H1 (cell line): ENCODE data around the gene NPHP4. TPM values are rescaled to one million over a fixed set of nuclear protein-coding genes. Genes with fewer than 3 reads are reported as not detected.

ENCODE experiments used
- CTCF ChIA-PET: fragments of 300-600 bp; sonication (Branson Sonifier 250); formaldehyde crosslinking; loops from one replicate; lab custom pipeline; 2021; ENCODE audit not compliant: partially characterized antibody; lab: Charles Lee
- POLR2A ChIA-PET: fragments of 300-600 bp; sonication (Branson Sonifier 250); formaldehyde crosslinking; loops from one replicate; lab custom pipeline; 2021; ENCODE audit warnings: inconsistent platforms; ENCODE audit not compliant: partially characterized antibody; lab: Charles Lee
- DNase-seq, 2 experiments: peaks; one replicate each; pipeline versions ENCODE4 v3.0.0 to v3.0.0-alpha.2; 2010 to 2022; ENCODE audit warnings: low spot score in 2 of 2, low read depth in 1 of 2, mixed read lengths in 1 of 2
- FAIRE-seq: peaks from 2 replicates; lab custom pipeline; 2011; peaks lifted over from hg19 to GRCh38; lab: Jason Lieb, UNC
- H2AFZ ChIP-seq: 2 replicates; pipeline ENCODE4 v1.8.1; 2012; ENCODE audit warnings: low read length, inconsistent platforms
- H2AK5ac ChIP-seq: 2 replicates; pipeline ENCODE4 v1.6.1; 2013; ENCODE audit warnings: low read depth, low read length
- H2BK120ac ChIP-seq: replicated peaks from 2 replicates; pipeline ENCODE3; 2013; ENCODE audit warnings: low read depth, low read length, inconsistent platforms
- H2BK12ac ChIP-seq: 2 replicates; pipeline ENCODE4 v1.6.1; 2013; ENCODE audit warnings: low read depth, low read length
- H2BK15ac ChIP-seq: 2 replicates; pipeline ENCODE4 v1.6.1; 2013; ENCODE audit warnings: low read length
- H2BK20ac ChIP-seq: 2 replicates; pipeline ENCODE4 v1.6.1; 2013; ENCODE audit warnings: low read length
- H2BK5ac ChIP-seq: 2 replicates; pipeline ENCODE4 v1.6.1; 2013; ENCODE audit warnings: low read depth, low read length
- H3K14ac ChIP-seq: 2 replicates; pipeline ENCODE4 v1.6.1; 2013; ENCODE audit warnings: inconsistent platforms; ENCODE audit not compliant: insufficient read length
- H3K18ac ChIP-seq: 2 replicates; pipeline ENCODE4 v1.6.1; 2013; ENCODE audit warnings: low read length; ENCODE audit errors: extremely low read depth
- H3K23ac ChIP-seq: 2 replicates; pipeline ENCODE4 v1.6.1; 2013; ENCODE audit warnings: inconsistent platforms; ENCODE audit not compliant: insufficient read length
- H3K23me2 ChIP-seq: 2 replicates; pipeline ENCODE4 v1.6.1; 2013; ENCODE audit warnings: low read depth, low read length
- H3K27ac ChIP-seq: 2 replicates; pipeline ENCODE4 v1.6.1; 2011; ENCODE audit warnings: low read depth, low read length, inconsistent platforms
- H3K27me3 ChIP-seq, 4 experiments: replicated peaks in 1 of 4; 1 replicate in 1 of 4; 2 replicates in 3 of 4; pipeline versions ENCODE4 v1.6.1 to v1.8.1; 2011 to 2013; ENCODE audit warnings: low read length in 3 of 4, mild to moderate bottlenecking in 3 of 4, inconsistent platforms in 2 of 4, mixed read lengths in 2 of 4, moderate library complexity in 1 of 4; ENCODE audit not compliant: control insufficient read depth in 3 of 4, insufficient read depth in 3 of 4; ENCODE audit errors: extremely low read depth in 1 of 4
- H3K36me3 ChIP-seq, 4 experiments: 2 replicates each; pipeline versions ENCODE4 v1.6.1 to v1.8.1; 2011 to 2013; ENCODE audit warnings: mild to moderate bottlenecking in 4 of 4, low read length in 3 of 4, moderate library complexity in 2 of 4, control low read depth in 1 of 4, inconsistent platforms in 1 of 4; ENCODE audit not compliant: insufficient read depth in 4 of 4, control insufficient read depth in 2 of 4
- H3K4ac ChIP-seq: replicated peaks from 2 replicates; pipeline ENCODE3; 2013; ENCODE audit warnings: low read length, low read depth, mixed read lengths, inconsistent platforms; ENCODE audit not compliant: insufficient read length
- H3K4me1 ChIP-seq, 4 experiments: replicated peaks in 1 of 4; 1 replicate in 1 of 4; 2 replicates in 3 of 4; pipeline versions ENCODE4 v1.6.1 to v1.8.1; 2011 to 2013; ENCODE audit warnings: low read length in 3 of 4, inconsistent platforms in 2 of 4, mixed read lengths in 1 of 4; ENCODE audit not compliant: insufficient read depth in 4 of 4, control insufficient read depth in 3 of 4
- H3K4me2 ChIP-seq, 2 experiments: 2 replicates each; pipeline versions ENCODE4 v1.6.1 to v1.8.1; 2011 to 2013; ENCODE audit warnings: low read depth in 2 of 2, low read length in 2 of 2, control low read depth in 1 of 2, inconsistent platforms in 1 of 2, mild to moderate bottlenecking in 1 of 2; ENCODE audit not compliant: insufficient read depth in 1 of 2
- H3K4me3 ChIP-seq, 4 experiments: fragments of 200-600, 300-600 bp in 1 of 4; sonication (generic), shearing (Covaris generic), sonication (Bioruptor Twin) in 1 of 4; 2 replicates each; pipeline versions ENCODE4 v1.5.1 to v1.8.1; 2011 to 2016; ENCODE audit warnings: low read length in 4 of 4, low read depth in 3 of 4, control low read depth in 2 of 4, inconsistent platforms in 2 of 4, mild to moderate bottlenecking in 2 of 4, mixed read lengths in 1 of 4, moderate library complexity in 1 of 4; ENCODE audit not compliant: insufficient read depth in 2 of 4; ENCODE audit errors: extremely low read depth in 1 of 4
- H3K56ac ChIP-seq: replicated peaks from 2 replicates; pipeline ENCODE3; 2013; ENCODE audit warnings: low read depth, mild to moderate bottlenecking, mixed read lengths, low read length, inconsistent platforms; ENCODE audit not compliant: insufficient read length
- H3K79me1 ChIP-seq: 2 replicates; pipeline ENCODE4 v1.6.1; 2013; ENCODE audit warnings: low read depth, low read length, control low read depth
- H3K79me2 ChIP-seq, 2 experiments: 2 replicates each; pipeline versions ENCODE4 v1.6.1 to v1.8.1; 2012 to 2013; ENCODE audit warnings: low read length in 2 of 2, mild to moderate bottlenecking in 2 of 2, inconsistent platforms in 1 of 2; ENCODE audit not compliant: insufficient read depth in 2 of 2, control insufficient read depth in 1 of 2
- H3K9ac ChIP-seq, 4 experiments: replicated peaks in 1 of 4; 1 replicate in 1 of 4; 2 replicates in 3 of 4; pipeline versions ENCODE4 v1.6.1 to v1.8.1; 2011 to 2013; ENCODE audit warnings: low read depth in 3 of 4, low read length in 3 of 4, control low read depth in 2 of 4, mild to moderate bottlenecking in 2 of 4, moderate library complexity in 2 of 4, inconsistent platforms in 1 of 4; ENCODE audit errors: extremely low read depth in 1 of 4
- H3K9me3 ChIP-seq, 2 experiments: 2 replicates each; pipeline versions ENCODE4 v1.6.1 to v1.8.1; 2012 to 2013; ENCODE audit warnings: mild to moderate bottlenecking in 2 of 2, moderate library complexity in 2 of 2, control low read depth in 1 of 2, inconsistent platforms in 1 of 2, low read depth in 1 of 2, low read length in 1 of 2, mixed read lengths in 1 of 2; ENCODE audit not compliant: insufficient read depth in 2 of 2
- H4K20me1 ChIP-seq, 2 experiments: replicated peaks in 1 of 2; 2 replicates each; pipeline versions ENCODE3 to v1.8.1; 2011 to 2013; ENCODE audit warnings: inconsistent platforms in 2 of 2, low read length in 2 of 2, mild to moderate bottlenecking in 1 of 2; ENCODE audit not compliant: insufficient read depth in 2 of 2, control insufficient read depth in 1 of 2
- H4K5ac ChIP-seq: 2 replicates; pipeline ENCODE4 v1.6.1; 2013; ENCODE audit warnings: low read length, low read depth, mixed read lengths, inconsistent platforms; ENCODE audit not compliant: insufficient read length
- H4K8ac ChIP-seq: 2 replicates; pipeline ENCODE4 v1.8.0; 2013; ENCODE audit warnings: mild to moderate bottlenecking, moderate library complexity, low read length, inconsistent platforms; ENCODE audit not compliant: insufficient read depth; ENCODE audit errors: extremely low read depth
- H4K91ac ChIP-seq: replicated peaks from 2 replicates; pipeline ENCODE3; 2013; ENCODE audit warnings: low read length, mixed read lengths, inconsistent platforms; ENCODE audit not compliant: insufficient read length
- ASH2L ChIP-seq: fragments of 200-600, 300-600 bp; sonication (generic); IDR thresholded peaks from one replicate; pipeline ENCODE4 v1.7.1; 2017; ENCODE audit warnings: low read length
- CBX5 ChIP-seq: fragments of 300-800, 300-1000 bp; sonication (generic); IDR thresholded peaks from 2 replicates; pipeline ENCODE4 v1.7.1; 2016; ENCODE audit warnings: antibody characterized with exemption, low read length, low read depth
- EGR1 ChIP-seq: IDR thresholded peaks from 2 replicates; pipeline ENCODE4 v1.6.1; 2011; ENCODE audit warnings: low read depth, low read length, borderline replicate concordance
- FOSL1 ChIP-seq: IDR thresholded peaks from 2 replicates; pipeline ENCODE4 v1.6.1; 2011; ENCODE audit warnings: mild to moderate bottlenecking, low read depth, low read length, moderate library complexity; ENCODE audit not compliant: insufficient read depth
- KDM4A ChIP-seq: IDR thresholded peaks from one replicate; pipeline ENCODE4 v1.7.1; 2012; ENCODE audit warnings: low read depth, mild to moderate bottlenecking, moderate library complexity, low read length, inconsistent platforms; ENCODE audit not compliant: severe bottlenecking
- NANOG ChIP-seq: IDR thresholded peaks from 2 replicates; pipeline ENCODE4 v1.6.1; 2011; ENCODE audit warnings: low read length, low read depth, mild to moderate bottlenecking, inconsistent platforms; ENCODE audit not compliant: insufficient read depth, poor library complexity, severe bottlenecking
- POLR2AphosphoS5 ChIP-seq: IDR thresholded peaks from 2 replicates; pipeline ENCODE4 v1.6.1; 2011; ENCODE audit warnings: low read depth, low read length
- SIRT6 ChIP-seq: IDR thresholded peaks from one replicate; pipeline ENCODE4 v1.7.1; 2012; ENCODE audit warnings: low read length, inconsistent platforms
- SP1 ChIP-seq: IDR thresholded peaks from 2 replicates; pipeline ENCODE4 v1.6.1; 2011; ENCODE audit warnings: low read depth, low read length
- SP4 ChIP-seq: IDR thresholded peaks from 2 replicates; pipeline ENCODE4 v1.6.1; 2012; ENCODE audit warnings: low read length, inconsistent platforms
- WGBS, 2 experiments: shearing (Covaris generic) in 1 of 2; methylation state at CpG; one replicate each; pipeline versions ENCODE4 v1.1.6 to v1.1.7; 2013 to 2015; ENCODE audit warnings: low lambda C conversion rate in 2 of 2, mixed read lengths in 2 of 2, inconsistent platforms in 1 of 2, low coverage in 1 of 2, missing lambda C conversion rate in 1 of 2; ENCODE audit not compliant: insufficient replicate concordance in 2 of 2, insufficient coverage in 1 of 2, insufficient read length in 1 of 2; ENCODE audit errors: extremely low coverage in 1 of 2, missing lambda C conversion rate in 1 of 2; 5-methylcytosine and 5-hydroxymethylcytosine counted together
- polyA plus RNA-seq, 7 experiments: library from polyadenylated mRNA; depleted of rRNA in 3 of 7; stranded (reverse) in 5 of 7; unstranded in 2 of 7; fragments of >200 nt in 5 of 7; fragments of 200-250 nt in 2 of 7; gene quantifications; 1 replicate in 5 of 7; 2 replicates in 1 of 7; 4 replicates in 1 of 7; pipeline versions ENCODE4 v1.2.1 to v1.2.3, GENCODE V29; 2011 to 2013; ENCODE audit warnings: missing spikeins in 2 of 7, mixed read lengths in 2 of 7
- total RNA-seq: library from RNA; stranded (reverse); fragmentation: NEBNext Ultra II Directional; extraction: Animal tissue kit (Norgen Biotek cat#: 25700); gene quantifications from 2 replicates; pipeline ENCODE4 v1.2.1, GENCODE V29; 2021
- TF ChIP-seq, protein P1 (sequence below): IDR thresholded peaks from 2 replicates; pipeline ENCODE4 v1.6.1; 2011; ENCODE audit warnings: low read depth, mild to moderate bottlenecking, low read length; ENCODE audit not compliant: insufficient read depth

NPHP4 gene
- total and polyA plus RNA-seq, 2 of the 8 experiments (the other 6 are each of a cell fraction or from before 2014, with no cell fraction given) = 5.8 to 14.0 TPM

DNA sequence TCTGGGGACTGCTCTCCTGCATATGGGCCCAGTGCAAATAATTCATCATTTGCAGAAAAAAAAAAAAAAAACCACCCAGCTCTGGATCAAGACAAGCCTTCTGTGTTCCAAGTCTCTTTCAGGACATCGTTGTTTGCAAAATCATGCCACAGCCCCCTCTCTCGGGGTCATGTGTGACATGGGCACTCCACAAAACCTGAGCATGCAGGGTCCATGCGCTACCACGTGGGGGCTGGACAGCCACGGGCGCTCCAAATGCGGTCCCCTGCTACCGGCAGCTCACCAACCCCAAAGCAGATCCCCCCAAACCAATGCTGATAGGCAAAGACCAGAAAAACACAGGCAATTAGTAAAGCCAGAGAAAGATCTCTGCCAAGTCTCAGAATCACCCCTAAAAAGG, 17.6 kb downstream of the NPHP4 start:
- no peak for FAIRE-seq
- H3K79me1 ChIP-seq = no peaks in the 10 kb centered on the region
- TF ChIP-seq NANOG (no peak), SIRT6 (no peak), ASH2L (no peak), POLR2AphosphoS5 (no peak), SP4 (no peak), SP1 (no peak), FOSL1 (no peak), EGR1 (no peak), CBX5 (no peak), KDM4A (no peak)
- TF ChIP-seq, protein P1, sequence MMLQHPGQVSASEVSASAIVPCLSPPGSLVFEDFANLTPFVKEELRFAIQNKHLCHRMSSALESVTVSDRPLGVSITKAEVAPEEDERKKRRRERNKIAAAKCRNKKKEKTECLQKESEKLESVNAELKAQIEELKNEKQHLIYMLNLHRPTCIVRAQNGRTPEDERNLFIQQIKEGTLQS = no peak
- TF ChIP-seq, all 59 proteins: peak for 0
- no peak overlapping the region for H3K4me2 ChIP-seq
- DNase-seq = no peak
- no peak overlapping the region for H2BK20ac ChIP-seq
- no peak overlapping the region for H3K14ac ChIP-seq
- ChIA-PET CTCF (interaction anchor here (0.8 to 3.4 kb wide), 25 partner anchors 8 to 479 kb away, joined by 3 to 21 read pairs (median 4); no protein-coding TSS in a partner anchor), POLR2A (interaction anchor here (0.7 kb wide), 1 partner anchor 218 kb away, joined by 3 read pairs; no protein-coding TSS in a partner anchor)
- 93% methylated on average over 8 of the region's 8 CpGs; no CpG with 5 or more reads in 1 of the 2 experiments for WGBS, 2 experiments
- no peak overlapping the region for H3K23ac ChIP-seq
- no peak overlapping the region for H2BK5ac ChIP-seq
- H3K4me1 ChIP-seq = peaks cover 0 to 1% (median 0%) of the 10 kb centered on the region in 4 experiments; a peak in 1 of 7 replicates
- H4K8ac ChIP-seq = no peak overlapping the region
- no peak overlapping the region for H2BK15ac ChIP-seq
- no peaks in the 10 kb centered on the region for H3K79me2 ChIP-seq
- H2AFZ ChIP-seq = no peak overlapping the region
- H4K91ac ChIP-seq = no peak overlapping the region
- H3K36me3 ChIP-seq = no peaks in the 10 kb centered on the region
- H4K20me1 ChIP-seq = peaks cover 0 to 2% of the 10 kb centered on the region in 2 experiments
- no peak overlapping the region for H3K18ac ChIP-seq
- no peak overlapping the region for H3K56ac ChIP-seq
- H3K27me3 ChIP-seq = no peaks in the 10 kb centered on the region
- no peak overlapping the region for H3K4me3 ChIP-seq
- no peaks in the 10 kb centered on the region for H3K23me2 ChIP-seq
- H2AK5ac ChIP-seq = no peak overlapping the region
- H3K9ac ChIP-seq = no peak overlapping the region
- H2BK12ac ChIP-seq = no peak overlapping the region
- H3K4ac ChIP-seq = no peak overlapping the region
- H3K9me3 ChIP-seq = no peaks in the 10 kb centered on the region; a peak in 1 of 4 replicates
- no peak overlapping the region for H3K27ac ChIP-seq
- no peak overlapping the region for H2BK120ac ChIP-seq
- no peak overlapping the region for H4K5ac ChIP-seq
